Measurements from ENCODE around the gene RUNX2.

RUNX2 gene

GRCh38 chr6:45416700-45417099, 88.6 kb downstream of the RUNX2 start:
- no peak for DNase-seq

GRCh38 chr6:45417436-45417835, 89.3 kb downstream of the RUNX2 start:
- no peak for DNase-seq

DNA sequence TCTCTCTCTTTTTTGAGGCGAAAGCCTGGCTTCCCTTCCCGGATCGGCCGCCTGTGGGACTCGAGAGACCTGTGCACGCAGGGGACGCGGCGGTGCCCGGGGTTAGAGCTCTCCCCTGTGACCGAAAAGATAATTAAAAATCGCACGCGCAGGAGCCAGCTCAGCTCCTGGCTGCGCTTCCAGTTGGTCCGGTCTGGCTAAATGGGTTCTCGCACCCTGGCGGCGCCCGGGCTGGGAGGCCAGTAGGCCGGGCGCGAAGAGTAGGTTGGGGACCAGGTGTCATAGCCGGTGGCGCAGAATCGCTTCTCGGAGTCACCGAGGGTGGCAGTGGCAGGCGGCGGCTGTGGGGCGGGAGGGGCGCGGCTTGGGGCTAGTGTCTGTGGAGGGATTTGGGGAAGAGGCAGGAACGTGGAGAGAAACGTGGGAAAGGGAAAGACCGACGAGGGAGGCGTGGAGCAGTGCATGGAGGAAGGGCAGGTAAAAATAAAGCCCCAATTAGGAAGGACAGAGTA, 91.5 kb downstream of the RUNX2 start:
- DNase-seq: peak; percentile 79

DNA sequence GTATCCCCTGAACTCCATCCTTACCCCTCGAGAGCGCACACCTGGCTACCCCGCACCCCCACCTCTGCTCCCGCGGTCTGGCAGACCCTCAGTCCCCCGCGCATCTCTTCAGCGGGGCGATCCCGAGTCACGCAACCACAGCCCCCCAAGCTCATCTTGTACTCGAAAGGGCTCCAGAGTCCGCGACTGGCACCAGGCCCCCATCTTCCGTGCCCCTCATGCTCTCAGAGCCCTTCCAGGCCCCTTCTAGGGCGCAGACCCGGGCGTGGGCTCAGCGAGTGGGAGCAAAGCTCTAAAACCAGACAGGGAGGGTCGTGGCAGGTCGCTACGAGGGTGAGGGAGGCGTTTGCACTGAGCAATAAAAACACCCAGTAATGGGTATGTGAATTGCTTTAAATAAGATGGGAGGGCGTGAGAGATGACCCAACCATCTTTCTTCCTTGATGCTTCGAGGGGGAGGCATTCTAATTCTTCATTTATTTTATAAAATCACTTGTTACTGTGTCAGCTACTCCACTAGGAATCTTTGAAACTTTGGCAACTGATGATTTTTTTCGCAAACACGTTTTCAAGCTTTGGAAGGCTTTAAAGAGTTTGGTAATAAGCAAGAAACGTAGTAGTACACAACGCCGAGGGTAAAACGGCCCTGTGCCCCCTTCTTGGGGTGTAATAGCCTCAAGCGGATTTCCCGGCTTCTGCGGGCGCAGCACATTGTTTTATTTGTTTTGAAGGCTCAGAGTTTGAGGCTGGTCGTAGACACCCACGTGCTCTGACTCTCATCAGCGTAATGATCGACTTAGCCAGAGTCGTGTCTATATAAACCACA, 92.2 kb downstream of the RUNX2 start:
- DNase-seq: peak; percentile 25

- DNase-seq: no peak
Observed at GRCh38 chr6:45420909-45421708, 93.0 kb downstream of the RUNX2 start.

DNA sequence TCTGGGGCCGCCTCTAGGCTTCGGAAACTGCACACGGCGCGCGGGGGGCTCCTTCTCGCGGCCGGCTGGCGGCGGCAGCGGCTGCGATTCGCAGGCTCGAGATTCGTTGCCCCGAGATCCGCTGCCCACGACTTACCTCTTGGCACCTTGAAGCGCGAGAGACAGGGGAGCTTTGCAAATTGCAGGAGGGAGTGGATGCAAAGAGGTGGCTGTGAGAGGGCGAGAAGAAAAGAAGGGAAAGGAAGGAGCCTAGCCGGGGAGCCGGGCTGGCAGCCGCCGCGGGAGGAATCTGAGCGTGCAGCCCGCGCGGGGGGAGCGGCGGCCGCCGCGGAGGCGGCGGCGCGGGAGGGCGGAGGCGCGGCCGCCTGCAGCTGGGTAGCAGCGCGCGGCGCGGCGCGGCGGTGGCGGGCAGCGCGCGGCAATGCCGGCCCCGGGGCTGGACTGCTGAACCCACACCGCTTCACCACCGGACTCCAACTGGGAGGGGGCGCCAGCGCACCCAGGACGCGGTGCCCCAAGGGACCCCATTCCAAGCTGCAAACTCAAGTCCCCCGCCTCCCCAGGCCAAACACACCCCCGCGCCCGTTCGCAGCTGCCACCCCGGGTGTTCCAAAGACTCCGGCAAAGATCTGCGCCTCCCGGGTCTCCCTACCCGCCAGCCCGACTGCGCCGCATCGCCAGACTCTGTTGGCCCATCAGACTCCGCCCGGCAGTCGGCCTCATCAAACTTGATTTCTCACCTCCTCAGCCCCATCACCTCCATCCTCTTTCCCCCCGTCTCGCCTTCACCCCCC, 93.8 kb downstream of the RUNX2 start:
- DNase-seq: peak; percentile 56

GRCh38 chr6:45422503-45423110, 94.5 kb downstream of the RUNX2 start:
- peak; percentile 50 for DNase-seq

- DNase-seq: no peak
Observed at GRCh38 chr6:45423111-45423823, 95.1 kb downstream of the RUNX2 start.

DNA sequence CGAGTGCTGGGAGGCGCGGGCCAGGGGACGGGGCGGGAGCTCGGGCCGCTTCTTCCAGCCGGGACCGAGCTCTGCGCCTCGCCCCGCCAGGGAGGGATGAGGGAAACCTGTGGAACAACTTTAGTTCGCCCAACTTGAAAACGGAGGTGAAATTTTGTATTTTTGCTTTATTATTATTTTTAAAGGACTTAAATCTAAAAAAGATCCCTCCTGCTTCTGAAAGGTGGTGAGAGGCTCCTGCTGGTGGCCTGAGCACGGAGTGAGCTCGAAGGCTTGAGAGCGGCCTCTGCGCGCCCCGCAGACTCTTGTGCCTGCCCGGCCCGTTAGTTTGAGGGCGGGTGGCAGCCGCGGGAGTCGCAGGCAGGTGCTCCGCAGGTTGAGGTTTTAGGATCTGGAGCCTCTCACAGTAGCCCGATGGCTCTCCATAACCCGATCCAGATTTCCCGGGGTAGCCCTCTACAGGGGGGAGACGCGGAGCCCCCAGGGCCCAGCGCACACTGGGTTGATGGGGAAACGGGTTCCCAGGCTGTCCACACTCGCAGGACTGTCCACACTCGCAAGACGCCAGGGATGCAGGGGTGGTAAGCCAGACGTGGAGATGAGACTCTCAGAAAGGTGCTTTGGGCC, 95.8 kb downstream of the RUNX2 start:
- DNase-seq: peak; percentile 17

GRCh38 chr6:45424451-45424861, 96.3 kb downstream of the RUNX2 start:
- no peak for DNase-seq

GRCh38 chr6:45426251-45426650, 98.1 kb downstream of the RUNX2 start:
- peak; percentile 14 for DNase-seq

- DNase-seq: no peak
Observed at GRCh38 chr6:45427726-45428125, 99.6 kb downstream of the RUNX2 start.

GRCh38 chr6:45428727-45429126, 100.6 kb downstream of the RUNX2 start:
- no peak for DNase-seq

DNA sequence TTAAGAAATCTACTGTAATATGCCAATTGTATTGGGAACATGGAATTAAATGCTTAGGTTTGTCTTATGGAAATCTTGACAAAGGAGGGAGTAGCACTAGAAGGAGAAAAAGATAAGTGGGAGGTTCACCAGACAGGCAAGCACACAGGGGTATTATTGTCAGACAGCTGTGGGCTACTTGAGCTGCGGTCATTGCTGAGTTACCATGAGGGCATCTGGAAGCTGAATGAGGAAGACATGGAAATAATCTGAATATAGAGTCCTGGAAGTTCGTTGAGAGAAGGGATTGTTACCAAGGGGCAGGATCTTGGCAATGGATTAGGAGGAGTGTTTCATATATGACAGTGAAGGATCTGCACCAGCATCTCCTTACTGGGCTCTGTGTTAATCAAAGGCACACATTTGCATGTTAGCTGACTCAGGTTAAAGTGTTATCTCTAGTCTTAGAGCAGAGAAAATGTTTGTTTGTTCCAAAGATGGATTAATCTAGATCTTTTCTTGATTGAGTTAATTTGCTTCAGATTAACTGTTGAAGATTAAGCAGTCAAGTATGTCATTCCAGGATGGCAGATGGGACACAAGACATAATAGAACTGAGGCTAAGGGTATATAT, 102.6 kb downstream of the RUNX2 start:
- DNase-seq: no peak

GRCh38 chr6:45431317-45432065, 103.4 kb downstream of the RUNX2 start:
- no peak for DNase-seq

DNA sequence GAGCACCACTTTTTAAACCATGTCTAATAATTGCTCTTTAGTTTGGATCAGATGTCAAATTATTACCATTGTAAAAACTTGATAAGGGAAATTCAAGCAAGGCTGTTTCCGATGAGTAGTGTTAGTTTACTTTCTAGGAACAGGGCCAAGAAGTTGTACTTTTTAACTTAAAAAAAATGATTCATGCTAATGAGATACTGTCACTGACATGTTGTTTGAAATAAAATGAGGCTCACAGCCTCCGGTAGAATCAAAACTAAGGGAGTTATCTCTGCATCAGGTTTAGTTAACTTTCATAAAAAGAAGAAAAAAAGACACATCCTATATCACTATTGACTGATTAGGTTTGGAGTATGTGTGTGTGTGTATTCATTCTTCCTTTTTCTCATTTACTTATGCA, 104.8 kb downstream of the RUNX2 start:
- no peak for DNase-seq

DNA sequence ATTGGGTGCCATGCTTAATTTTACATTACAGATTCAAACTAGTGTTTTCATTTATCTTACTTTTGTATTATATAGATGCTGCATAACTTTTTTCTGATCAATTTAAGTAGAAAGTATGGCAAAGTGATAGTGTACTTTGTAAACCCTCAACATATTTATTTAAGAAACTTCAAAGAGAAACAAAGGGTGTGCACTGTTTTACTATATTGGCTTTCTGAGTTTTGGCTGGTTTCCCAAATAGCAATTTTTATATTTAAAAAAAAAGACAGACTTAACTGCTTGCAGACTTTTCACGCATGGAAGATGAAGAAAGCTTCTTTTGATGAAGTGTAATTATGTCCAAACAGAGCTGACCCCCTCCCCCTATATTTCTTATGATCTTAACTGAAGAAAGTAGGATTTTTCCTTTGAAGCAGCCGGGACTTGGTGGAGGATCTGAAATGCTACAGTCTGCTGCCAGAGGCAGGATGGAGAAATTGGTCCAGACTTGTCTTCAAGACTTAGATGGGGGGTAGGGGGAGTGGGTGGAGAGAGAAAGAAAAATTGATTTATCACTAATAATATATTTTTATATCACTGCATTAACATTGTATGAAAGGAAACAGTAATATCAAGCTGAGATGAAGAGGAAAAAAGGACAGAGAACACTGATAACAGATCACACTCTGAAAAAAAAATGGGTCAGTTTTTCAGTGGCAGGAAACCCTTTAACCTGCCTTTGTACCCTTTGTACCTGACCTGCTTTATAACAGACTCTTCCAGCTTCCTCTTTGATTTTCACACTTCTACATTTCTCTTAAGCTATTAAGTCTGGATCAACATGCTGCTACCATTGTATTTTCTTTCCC, 105.6 kb downstream of the RUNX2 start:
- DNase-seq: no peak

DNA sequence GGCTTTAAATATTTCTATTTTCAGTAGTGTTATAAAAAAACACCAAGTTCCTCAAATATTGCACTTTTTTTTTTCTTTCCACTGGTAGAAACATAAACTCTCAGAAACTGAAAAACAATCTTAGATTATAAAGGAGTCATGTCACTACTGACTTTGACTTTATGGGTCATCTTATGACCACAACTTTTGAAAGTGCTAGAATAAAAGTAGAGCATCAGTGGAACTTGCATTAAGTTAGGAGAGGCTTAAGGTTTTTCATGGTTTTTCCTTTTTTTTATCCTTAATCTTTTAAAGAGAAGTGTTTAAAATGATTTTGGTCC, 106.2 kb downstream of the RUNX2 start:
- no peak for DNase-seq
